GM18502 (cell line): ENCODE results near the gene MYO18B.

Experiments used
- ATAC-seq: cut with Tn5 transposase; IDR thresholded peaks from one replicate; pipeline ENCODE4 v1.9.1; 2021; ENCODE audit warnings: mild to moderate bottlenecking; ENCODE audit not compliant: unreplicated experiment, poor library complexity

MYO18B gene

DNA sequence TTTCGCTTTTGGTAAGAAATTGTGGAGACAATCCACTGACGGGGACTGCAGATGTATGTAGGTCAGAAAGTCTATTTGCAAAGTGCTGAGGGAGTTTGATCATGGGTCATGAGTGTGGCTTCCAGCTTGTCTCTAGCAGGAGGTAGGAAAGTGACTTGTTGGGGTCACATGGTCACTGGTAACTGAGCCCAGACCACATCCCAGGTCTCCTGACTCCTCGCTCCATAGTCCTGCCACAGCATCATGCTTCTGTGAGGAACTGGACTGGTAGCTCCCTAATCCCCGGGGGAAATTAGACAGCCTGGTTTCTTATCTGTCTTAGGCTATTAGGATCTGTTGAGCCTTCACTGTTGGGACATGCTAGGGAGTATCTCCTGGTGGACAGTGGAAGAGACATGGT, 142.1 kb downstream of the MYO18B start:
- ATAC-seq: no peak

DNA sequence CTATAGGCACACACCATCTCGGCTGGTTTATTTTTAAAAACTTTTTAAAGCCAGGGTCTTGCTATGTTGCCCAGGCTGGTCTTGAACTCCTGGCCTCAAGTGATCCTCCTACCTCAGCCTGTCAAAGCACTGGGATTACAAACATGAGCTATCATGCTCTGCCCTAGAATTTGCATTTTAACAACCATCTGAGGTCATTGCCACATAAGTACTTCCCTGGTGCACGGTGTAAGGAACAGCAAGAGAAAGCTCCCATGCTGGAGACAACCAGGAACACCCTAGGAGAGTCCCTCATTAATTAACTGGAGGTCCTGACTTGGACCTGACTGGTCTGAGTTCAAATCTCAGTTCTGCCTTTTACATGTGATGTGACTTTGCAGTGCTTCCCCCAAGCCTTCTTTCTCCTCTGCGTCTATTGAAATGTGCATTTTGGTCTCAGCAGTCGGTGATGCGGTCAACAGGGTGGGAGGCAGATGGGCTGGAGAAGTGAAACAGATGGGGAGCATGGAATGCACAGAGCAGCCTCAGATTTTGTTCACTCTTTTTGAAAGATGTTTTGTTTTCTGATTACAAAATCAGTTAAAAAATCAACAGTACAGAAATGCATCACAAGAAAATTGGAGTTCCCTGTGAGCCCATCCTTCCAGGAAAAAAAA, 146.5 kb downstream of the MYO18B start:
- ATAC-seq: no peak

DNA sequence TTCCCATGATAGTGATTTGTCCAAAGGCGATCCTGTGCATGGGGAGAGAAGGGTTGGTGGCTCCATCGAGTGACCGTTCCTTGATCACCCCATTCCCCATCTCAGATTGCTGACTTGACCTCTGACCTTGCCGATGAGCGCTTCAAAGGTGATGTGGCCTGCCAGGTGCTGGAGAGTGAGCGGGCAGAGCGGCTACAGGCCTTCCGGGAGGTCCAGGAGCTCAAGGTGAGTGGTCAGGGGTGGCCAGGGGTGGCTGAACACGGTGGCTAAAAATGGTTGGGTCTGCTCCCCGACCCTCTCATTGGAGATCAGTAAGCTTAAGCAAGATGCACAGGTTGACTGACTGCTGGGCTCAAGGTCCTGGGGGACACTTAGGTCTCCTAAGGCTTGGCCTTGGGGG, 148.7 kb downstream of the MYO18B start:
- ATAC-seq: no peak

DNA sequence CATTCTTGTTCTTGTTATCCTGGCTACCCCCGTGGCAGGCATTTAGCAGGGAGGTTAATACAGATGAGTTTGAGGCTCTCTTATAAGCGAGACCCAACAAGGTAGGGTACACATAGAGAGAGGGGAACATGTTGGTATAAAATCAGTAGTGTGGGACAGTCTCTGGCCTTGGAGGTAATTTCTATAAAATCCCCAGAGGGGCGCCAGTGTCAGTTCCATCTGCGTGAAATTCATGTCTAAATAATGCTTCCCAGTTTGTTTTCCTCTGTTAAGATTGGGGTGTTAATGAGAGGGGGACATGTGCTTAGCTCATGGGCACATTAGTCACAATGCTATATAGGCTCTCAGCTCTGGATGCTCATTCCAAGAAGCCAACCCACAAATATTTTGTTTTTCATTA, 150.7 kb downstream of the MYO18B start:
- ATAC-seq: no peak

DNA sequence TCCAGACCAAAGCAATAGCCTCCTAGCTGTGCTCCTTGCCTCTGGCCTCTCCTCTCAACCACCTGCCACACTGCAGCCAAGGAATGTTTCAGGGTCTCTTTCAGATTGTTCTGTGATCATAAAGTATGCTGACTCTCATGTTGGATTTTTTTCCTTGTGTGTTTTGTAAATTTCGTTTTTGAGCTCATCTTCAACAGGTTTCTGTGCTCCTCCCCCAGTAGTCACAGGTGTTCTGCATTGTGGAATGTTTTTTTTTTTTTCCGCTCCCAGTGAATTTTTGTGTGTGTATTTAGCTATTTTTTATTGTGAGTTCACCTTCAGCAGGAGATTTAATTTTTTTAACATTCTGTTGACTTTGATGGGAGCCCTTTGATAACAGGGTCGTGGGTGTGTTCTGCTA, 153.7 kb downstream of the MYO18B start:
- no peak for ATAC-seq

DNA sequence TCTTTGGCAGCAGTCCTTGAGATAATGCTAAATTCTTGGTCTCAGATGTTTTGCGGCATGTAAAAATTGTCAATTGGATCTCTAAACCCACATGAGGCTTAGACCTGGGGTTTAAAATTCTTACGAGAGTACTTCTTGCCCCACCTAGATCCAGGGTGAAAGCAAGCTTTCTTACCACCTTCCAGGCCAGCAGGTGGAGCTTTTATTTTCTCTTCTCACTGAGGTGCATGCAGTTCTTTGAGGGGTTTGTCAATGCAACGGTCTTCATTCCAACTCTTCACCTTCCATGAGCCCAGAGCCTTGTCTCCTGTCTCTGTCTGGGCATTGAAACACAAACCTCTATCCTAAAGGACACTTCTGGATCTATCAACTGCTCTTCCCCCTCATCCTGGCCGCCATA, 154.1 kb downstream of the MYO18B start:
- no peak for ATAC-seq

DNA sequence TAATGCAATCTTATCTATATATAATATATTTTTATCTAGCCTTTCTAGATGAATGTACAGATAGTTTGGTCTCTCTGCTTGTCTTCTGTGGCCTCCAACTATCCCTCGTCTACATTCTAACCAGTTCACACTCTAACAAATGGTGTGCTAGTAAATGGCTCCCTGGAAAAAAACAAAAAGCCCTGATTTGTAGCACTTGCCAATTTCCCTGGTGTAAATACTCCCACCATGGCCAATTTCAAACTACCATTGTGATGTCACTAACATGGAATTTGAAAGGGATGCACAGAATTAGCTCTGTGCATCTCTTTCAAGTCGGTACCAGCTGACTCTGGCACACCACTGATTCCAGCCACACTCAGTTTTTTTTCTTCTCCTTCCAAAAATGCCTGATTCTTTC, 154.6 kb downstream of the MYO18B start:
- no peak for ATAC-seq

DNA sequence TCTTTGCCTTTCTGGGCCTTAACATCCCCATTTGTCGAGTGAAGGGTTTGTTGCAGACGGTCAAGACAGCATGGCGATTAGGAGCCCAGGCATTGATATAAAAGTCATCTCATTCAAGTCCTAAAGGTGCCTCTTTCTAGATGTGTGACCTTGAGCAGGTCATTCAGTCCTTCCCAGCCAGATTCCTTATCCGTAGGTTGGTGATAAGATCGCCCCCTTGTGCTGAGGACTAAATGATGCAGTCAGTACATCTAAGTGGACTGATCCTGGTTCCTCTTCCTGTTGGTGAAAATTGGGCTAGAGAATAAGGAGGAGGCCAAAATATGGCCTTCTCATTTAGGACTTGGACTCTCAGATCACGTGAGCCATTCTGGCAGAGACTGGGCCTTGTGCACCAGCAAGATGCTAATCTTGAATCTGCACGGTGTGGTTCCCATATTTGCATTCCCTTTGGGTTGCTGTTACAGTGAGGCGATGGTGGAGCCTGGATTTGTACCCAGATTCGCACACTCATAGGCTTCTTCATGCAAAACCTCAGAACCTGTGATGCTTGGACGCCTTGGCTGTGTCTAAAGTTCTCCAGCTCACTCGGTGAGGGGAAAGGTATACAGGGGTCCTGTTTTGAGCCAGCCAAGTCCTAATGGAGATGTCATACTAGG, 156.8 kb downstream of the MYO18B start:
- ATAC-seq: no peak

DNA sequence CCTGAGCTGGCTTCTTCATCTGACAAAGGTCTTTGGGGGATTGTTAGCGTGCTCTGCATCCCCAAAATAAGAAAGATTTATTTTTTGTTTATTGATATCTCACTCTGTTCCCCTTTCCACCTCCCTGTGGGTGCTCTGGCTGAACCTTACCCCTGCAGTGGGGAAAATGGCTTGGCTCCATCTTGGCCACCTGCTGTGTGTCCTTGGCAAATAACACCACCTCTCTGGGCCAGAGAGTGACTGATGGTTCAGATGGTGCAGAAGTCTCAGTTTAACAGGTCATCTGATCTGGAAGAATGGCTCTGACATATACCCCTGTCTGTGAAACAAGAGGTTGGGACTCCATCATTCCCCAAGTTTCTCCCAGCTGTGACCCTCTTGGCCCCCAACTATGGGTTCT, 157.6 kb downstream of the MYO18B start:
- ATAC-seq: no peak

DNA sequence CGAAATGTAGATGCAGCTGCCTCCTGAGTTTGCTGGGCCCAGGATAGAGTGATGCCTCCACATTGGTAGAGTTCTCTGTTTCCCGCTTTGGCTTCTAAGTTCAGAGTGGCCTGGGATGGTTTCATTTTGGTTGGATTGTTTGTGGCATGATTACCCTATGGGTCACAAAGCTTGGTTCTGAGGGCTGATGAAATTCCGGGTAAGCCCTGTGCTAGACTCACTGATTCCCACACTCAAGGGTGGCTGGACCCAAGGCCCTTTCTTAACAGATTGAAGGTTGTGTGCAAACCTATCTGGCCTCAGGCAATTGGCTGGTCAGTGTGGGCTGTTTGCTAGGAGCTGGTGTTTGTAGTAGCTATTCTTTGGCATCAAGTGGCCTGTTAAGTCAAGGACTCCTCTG, 158.4 kb downstream of the MYO18B start:
- no peak for ATAC-seq

DNA sequence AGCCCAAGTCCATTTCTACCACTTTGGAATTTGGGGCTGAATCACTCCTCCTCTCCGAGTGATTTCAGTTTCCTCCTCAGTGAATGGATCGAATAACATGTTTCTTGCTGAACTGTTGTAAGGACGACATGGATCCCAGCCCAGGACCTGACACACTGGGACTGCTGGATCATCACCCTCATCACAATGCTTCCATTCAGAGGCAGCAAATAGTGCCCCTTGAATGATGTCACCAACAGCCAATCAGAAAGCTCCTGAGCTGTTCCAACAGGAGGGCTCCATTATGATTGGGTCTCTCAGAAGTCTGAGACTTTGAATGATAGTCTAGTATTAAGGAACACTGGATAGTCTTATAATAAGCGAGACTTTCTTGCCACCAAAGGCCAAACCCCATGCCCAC, 158.9 kb downstream of the MYO18B start:
- no peak for ATAC-seq

DNA sequence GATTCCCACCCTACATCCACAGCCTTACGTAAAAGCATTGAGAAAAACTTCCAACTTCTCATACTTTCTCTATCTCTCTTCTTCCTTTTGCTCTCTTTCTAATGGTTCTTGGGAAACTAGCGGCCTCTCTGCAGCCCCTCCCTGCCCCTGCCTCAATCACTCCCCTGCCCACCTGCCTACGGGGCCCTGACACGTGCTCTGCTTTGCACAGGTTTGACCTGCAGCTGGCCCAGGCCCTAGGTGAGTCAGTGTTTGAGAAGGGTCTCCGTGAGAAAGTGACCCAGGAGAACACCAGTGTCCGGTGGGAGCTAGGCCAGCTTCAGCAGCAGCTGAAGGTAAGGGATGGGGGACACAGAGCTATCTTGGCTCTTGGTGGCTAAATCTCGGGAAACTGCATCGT, 160.4 kb downstream of the MYO18B start:
- no peak for ATAC-seq

DNA sequence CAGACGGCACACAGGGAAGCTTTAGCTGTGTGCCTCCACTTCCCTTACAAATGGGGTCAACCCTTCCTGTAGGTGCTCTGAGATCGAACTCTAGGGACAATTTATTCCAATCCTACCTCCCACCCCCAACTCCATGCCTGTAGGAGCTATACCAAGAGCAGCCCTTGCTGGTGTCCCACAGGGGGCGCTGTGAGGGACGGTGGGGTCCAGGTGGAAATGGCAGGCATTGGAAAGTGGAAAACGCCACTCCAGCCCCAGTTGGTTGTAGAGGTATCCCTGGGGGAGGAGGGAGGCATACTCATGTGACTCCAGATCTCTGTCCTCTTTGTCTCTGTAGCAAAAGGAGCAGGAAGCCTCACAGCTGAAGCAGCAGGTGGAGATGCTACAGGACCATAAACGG, 161.3 kb downstream of the MYO18B start:
- no peak for ATAC-seq

DNA sequence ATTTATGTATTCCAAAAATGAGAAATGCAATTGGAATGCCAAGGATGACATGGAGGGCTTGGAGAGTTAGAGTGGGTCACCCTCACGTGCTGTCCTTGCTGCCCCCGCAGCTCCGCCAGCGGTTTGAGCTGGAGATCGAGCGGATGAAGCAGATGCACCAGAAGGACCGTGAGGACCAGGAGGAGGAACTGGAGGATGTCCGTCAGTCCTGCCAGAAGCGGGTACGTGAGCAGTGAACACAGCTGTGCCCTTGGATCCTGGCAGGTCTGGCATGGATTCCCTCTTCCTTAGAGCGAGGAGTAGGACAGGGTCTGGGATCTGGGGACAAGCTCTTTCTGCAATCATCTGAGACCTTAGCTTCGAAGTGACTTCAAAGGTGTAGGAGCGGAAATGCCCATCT, 166.2 kb downstream of the MYO18B start:
- no peak for ATAC-seq

DNA sequence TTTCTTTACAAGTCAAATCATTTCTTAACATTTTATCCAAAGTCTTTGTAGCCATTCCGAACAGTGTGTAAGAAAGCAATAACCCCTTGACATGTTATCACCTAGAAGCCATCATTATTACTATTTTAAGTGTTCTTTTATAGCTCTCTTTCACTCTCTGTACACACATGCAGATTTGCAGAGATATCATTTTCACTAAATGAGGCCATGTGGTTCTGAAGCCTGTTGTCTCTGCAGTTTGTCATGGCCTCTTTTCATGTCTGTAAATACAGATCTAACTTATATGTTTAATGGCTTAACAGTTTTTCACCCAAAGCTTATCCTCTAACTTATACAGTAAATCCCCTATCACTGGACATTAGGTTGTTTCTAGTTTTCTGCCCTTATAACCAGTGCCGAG, 166.8 kb downstream of the MYO18B start:
- ATAC-seq: no peak

DNA sequence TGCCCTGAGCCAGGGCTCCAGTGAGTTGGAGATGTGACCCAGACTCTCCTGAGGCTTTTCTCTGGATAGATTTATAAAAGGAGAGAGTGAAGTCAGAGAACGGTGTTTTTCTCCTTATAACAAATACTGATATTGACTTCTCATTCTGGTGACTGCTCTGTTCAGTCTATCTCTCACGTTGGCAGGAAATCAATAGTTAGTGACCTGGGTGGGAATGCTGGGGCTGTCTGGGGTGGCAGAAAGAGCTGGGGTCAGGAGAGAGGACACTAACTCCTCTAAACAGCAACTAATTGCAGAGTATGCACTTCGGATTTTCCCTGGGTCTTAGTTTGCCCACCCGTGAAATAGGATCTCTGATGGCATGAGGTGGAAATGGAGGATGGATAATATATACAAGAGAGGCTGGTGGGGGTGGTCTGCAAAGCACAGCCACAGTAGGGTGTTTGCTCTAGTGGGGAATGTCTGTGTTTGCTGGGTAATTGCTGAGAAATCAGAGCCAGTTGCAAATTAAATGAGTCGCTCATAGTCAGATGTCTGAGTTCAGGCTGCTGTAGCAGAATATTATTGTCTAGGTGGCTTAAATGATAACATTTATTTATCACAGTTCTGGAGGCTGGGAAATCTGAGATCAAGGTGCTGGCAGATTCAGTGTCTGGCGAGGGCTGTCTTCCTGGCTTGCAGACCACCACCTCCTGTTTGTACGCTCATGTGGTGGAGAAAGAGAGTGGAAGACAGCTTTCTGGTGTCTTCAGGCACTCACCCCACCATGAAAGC, 167.8 kb downstream of the MYO18B start:
- ATAC-seq: no peak

DNA sequence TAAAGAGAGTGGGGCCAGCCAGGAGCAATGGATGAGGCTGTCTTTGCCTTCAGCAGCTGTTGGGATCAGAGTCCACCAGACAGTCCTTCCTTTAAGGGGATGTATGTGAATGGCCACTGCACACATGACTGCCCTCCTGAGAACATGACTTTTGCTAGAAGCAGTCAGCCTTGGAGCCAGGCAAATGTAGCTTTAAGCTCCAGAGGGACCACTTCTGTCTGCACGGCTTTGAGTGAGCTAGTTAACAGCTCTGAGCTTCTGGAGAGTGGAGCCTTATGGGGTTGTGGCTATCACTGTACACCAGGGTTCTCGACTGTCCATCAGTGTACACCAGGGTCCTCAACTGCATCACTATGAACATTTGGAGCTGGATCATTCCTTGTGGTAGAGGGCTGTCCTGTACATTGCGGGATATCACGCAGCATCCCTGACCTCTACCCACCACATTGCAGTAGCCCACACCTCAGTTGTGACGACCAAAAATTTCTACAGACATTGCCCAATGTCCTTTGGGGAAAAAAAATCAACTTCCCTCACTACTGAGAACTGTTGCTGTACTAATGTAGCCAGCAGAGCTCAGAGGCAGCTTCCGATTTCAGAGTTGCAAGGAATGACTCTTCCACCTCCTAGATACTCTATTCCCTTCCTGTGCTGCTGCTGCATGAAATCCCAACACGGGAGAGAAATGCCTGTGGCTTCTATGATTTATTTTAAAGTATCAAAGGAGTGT, 169.4 kb downstream of the MYO18B start:
- ATAC-seq: no peak

DNA sequence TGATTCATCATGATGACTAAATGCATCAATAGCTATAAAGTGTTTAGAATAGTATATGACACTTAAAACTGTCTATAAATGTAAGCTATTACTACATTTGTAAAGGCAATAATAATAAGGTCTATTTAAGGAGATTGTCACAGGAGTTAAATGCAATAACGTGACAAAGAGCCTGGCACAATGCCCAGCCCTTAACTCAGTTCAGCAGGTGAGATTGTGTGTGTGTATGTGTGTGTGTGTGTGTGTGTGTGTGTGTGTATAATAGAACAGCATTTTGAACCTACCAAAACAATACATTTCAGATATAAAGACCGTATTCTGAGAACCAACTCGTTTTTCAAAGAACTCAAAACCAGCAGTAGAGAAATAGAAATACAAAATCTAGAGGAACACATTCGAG, 177.5 kb downstream of the MYO18B start:
- ATAC-seq: no peak

DNA sequence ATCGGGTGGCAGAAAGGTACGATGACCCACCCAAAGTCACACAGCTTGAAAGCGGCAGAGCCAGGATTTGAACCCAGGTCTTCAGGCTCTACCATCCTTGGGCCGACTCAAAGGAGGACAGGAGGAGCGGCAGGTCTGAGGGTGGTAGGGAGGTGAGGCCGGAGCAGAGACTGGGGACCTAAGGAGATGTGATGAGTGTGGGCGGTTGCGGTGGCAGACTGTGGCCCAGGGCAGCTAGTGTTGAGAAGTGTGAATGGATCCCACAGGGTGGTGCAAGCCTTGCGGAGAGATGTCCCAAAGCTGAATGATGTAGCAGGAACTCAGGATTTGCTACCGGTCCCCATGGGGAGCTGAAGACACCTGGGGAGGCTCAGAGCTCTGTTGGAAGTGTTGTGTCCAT, 180.2 kb downstream of the MYO18B start:
- no peak for ATAC-seq

DNA sequence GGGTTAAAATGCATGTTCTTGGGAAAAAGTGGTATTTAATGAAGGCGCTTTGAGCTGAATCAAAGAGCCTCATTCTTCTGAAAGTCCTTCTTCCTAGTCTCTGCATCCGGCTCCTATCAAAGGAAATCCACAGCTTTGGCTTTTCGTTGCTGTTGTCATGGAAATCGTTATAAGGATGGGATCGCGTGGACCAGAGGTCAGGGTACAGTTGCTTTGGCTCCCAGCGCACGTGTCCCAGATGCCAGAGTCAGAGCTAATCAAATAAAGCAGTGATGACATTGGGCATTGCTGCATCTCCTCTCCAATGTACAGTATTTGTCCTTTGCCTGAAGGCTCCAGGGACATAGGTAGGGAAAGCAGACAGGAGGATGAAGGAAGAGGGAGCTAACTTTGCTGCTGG, 181.9 kb downstream of the MYO18B start:
- ATAC-seq: no peak

DNA sequence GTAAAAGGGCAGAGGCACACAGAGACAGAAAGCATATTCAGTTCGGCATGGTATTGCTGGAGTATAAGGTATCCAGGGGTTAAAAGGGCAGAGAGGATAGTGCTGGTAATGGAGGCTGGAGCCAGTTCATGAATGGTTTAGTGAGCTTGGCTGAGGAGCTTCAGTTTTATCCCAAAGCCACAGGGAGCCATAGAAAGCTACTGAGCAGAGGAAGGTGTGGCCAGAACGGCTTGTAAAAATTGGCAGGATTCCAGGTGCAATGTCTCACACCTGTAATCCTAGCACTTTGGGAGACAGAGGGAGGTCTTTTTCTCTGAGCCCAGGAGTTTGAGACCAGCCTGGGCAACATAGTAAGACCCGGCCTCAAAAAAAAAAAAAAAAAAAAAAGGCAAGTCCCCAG, 186.1 kb downstream of the MYO18B start:
- no peak for ATAC-seq
